Loucy (cell line): Measurements from ENCODE around the gene DTNA.

Experiments
- H2AFZ ChIP-seq: fragments of 200-600 bp; sonication (generic); 2 replicates; pipeline ENCODE4 v1.6.0; 2016; ENCODE audit warnings: antibody characterized with exemption, mild to moderate bottlenecking, low read length, moderate library complexity
- H3F3A ChIP-seq: fragments of 200-600 bp; 2 replicates; pipeline ENCODE4 v1.6.0; 2016; ENCODE audit warnings: antibody characterized with exemption, low read depth, mild to moderate bottlenecking
- H3K27me3 ChIP-seq: fragments of 200-600 bp; sonication (generic); 2 replicates; pipeline ENCODE4 v1.6.1; 2014; ENCODE audit warnings: low read length, mild to moderate bottlenecking; ENCODE audit not compliant: insufficient read depth, poor library complexity, severe bottlenecking
- H3K36me3 ChIP-seq: fragments of 200-600 bp; sonication (generic); 2 replicates; pipeline ENCODE4 v1.6.1; 2016; ENCODE audit warnings: low read length; ENCODE audit not compliant: insufficient read depth
- H3K4me1 ChIP-seq: fragments of 200-600 bp; sonication (generic); 2 replicates; pipeline ENCODE4 v1.5.1; 2014; ENCODE audit warnings: low read length, mild to moderate bottlenecking; ENCODE audit not compliant: insufficient read depth, poor library complexity, severe bottlenecking
- H3K4me2 ChIP-seq: fragments of 200-600 bp; sonication (generic); 2 replicates; pipeline ENCODE4 v1.6.0; 2014; ENCODE audit warnings: antibody characterized with exemption, low read length, low read depth, mild to moderate bottlenecking; ENCODE audit not compliant: poor library complexity, severe bottlenecking
- H3K4me3 ChIP-seq: fragments of 200-600 bp; sonication (generic); 2 replicates; pipeline ENCODE4 v1.5.1; 2014; ENCODE audit warnings: low read length, mild to moderate bottlenecking, mixed read lengths; ENCODE audit not compliant: poor library complexity, severe bottlenecking
- H3K79me2 ChIP-seq: fragments of 200-600 bp; sonication (generic); 2 replicates; pipeline ENCODE4 v1.6.1; 2014; ENCODE audit warnings: low read length; ENCODE audit not compliant: insufficient read depth
- H3K9ac ChIP-seq: fragments of 200-600 bp; sonication (generic); 2 replicates; pipeline ENCODE4 v1.6.0; 2014; ENCODE audit warnings: mild to moderate bottlenecking, low read depth, low read length, moderate library complexity; ENCODE audit not compliant: poor library complexity, severe bottlenecking
- H3K9me2 ChIP-seq: fragments of 200-600 bp; sonication (generic); replicated peaks from 2 replicates; pipeline ENCODE4 v1.6.1; 2016; ENCODE audit warnings: low read depth, low read length, mixed read lengths
- H3K9me3 ChIP-seq: fragments of 200-600 bp; sonication (generic); 2 replicates; pipeline ENCODE4 v1.6.1; 2014; ENCODE audit warnings: mild to moderate bottlenecking, antibody characterized with exemption, low read length, low read depth; ENCODE audit not compliant: insufficient read depth
- H4K20me1 ChIP-seq: fragments of 200-600 bp; sonication (generic); 2 replicates; pipeline ENCODE4 v1.6.0; 2014; ENCODE audit warnings: antibody characterized with exemption, low read length, mild to moderate bottlenecking; ENCODE audit not compliant: insufficient read depth, poor library complexity, severe bottlenecking
- CTCF ChIP-seq: fragments of 200-600 bp; sonication (generic); conservative IDR thresholded peaks from 2 replicates; pipeline ENCODE4 v1.5.1; 2014; ENCODE audit warnings: mild to moderate bottlenecking, antibody characterized with exemption, low read length
- EZH2phosphoT487 ChIP-seq: fragments of 200-600 bp; IDR thresholded peaks from 2 replicates; pipeline ENCODE4 v1.6.1; 2018; ENCODE audit warnings: antibody characterized with exemption, mild to moderate bottlenecking, moderate library complexity, borderline replicate concordance

Gene DTNA

GRCh38 chr18:34840256-34840826 is 130.2 kb downstream of the DTNA start:
- Histone ChIP-seq H3K9ac (no peak overlapping the region), H3K79me2 (no peaks in the 10 kb centered on the region), H3F3A (no peaks in the 10 kb centered on the region), H3K27me3 (no peaks in the 10 kb centered on the region), H3K4me1 (no peaks in the 10 kb centered on the region), H3K4me3 (no peak overlapping the region), H2AFZ (no peak overlapping the region), H3K9me3 (no peaks in the 10 kb centered on the region), H3K4me2 (no peak overlapping the region), H4K20me1 (no peaks in the 10 kb centered on the region), H3K36me3 (no peaks in the 10 kb centered on the region), H3K9me2 (no peaks in the 10 kb centered on the region)
- TF ChIP-seq CTCF = no peak
- no peak for TF ChIP-seq EZH2phosphoT487

GRCh38 chr18:34841891-34842290 is 131.8 kb downstream of the DTNA start:
- Histone ChIP-seq H3K36me3 (no peaks in the 10 kb centered on the region), H3K4me2 (no peak overlapping the region), H3K9ac (no peak overlapping the region), H4K20me1 (no peaks in the 10 kb centered on the region), H3K27me3 (no peaks in the 10 kb centered on the region), H3K4me3 (no peak overlapping the region), H3K9me3 (no peaks in the 10 kb centered on the region), H3F3A (no peaks in the 10 kb centered on the region), H3K79me2 (no peaks in the 10 kb centered on the region), H3K9me2 (no peaks in the 10 kb centered on the region), H3K4me1 (no peaks in the 10 kb centered on the region), H2AFZ (no peak overlapping the region)
- TF ChIP-seq CTCF (no peak), EZH2phosphoT487 (no peak)

GRCh38 chr18:34844072-34844471 is 134.0 kb downstream of the DTNA start:
- Histone ChIP-seq H3K79me2 (no peaks in the 10 kb centered on the region), H3K9me3 (no peaks in the 10 kb centered on the region), H3K4me1 (no peaks in the 10 kb centered on the region), H3F3A (no peaks in the 10 kb centered on the region), H3K4me2 (no peak overlapping the region), H3K36me3 (no peaks in the 10 kb centered on the region), H3K9me2 (no peaks in the 10 kb centered on the region), H3K9ac (no peak overlapping the region), H3K4me3 (no peak overlapping the region), H4K20me1 (no peaks in the 10 kb centered on the region), H2AFZ (no peak overlapping the region), H3K27me3 (no peaks in the 10 kb centered on the region)
- no peak for TF ChIP-seq CTCF
- no peak for TF ChIP-seq EZH2phosphoT487
